Esophagus squamous epithelium (tissue), 5 donors: ENCODE data around the gene CDC42EP1. TPM values are rescaled to one million over a fixed set of nuclear protein-coding genes. Genes with fewer than 3 reads are reported as not detected.

ENCODE experiments used
- DNase-seq: peaks from one replicate; lab custom pipeline; 2025; lab: John Stamatoyannopoulos, UW
- H3K27ac ChIP-seq, 4 donors: fragments of 200-600 bp; sonication (generic); one replicate each; pipeline ENCODE4 v1.5.1; 2016 to 2019; ENCODE audit warnings: mild to moderate bottlenecking in 1 of 4
- H3K27me3 ChIP-seq, 4 donors: fragments of 200-600 bp; sonication (generic); 1 replicate in 3 of 4; 2 replicates in 1 of 4; pipeline versions ENCODE4 v1.5.1 to v1.6.0; 2017 to 2021; ENCODE audit warnings: antibody characterized with exemption in 1 of 4
- H3K36me3 ChIP-seq, 3 donors: fragments of 200-600 bp; sonication (generic); one replicate each; pipeline ENCODE4 v1.5.1; 2016 to 2019
- H3K4me1 ChIP-seq, 3 donors: fragments of 200-600 bp; sonication (generic); one replicate each; pipeline ENCODE4 v1.5.1; 2017 to 2019
- H3K4me3 ChIP-seq, 4 donors: fragments of 200-600 bp; sonication (generic); 1 replicate in 3 of 4; 2 replicates in 1 of 4; pipeline ENCODE4 v1.5.1; 2016 to 2019; ENCODE audit warnings: mild to moderate bottlenecking in 2 of 4, moderate library complexity in 1 of 4
- H3K9me3 ChIP-seq, 3 donors: fragments of 200-600 bp; sonication (generic); one replicate each; pipeline ENCODE4 v1.5.1; 2016 to 2019
- CTCF ChIP-seq, 6 experiments: fragments of 450-650 bp in 4 of 6; fragments of 200-600 bp in 2 of 6; sonication (generic) in 2 of 6; IDR thresholded peaks; one replicate each; pipeline ENCODE4 v1.5.1; 2016 to 2019; ENCODE audit warnings: antibody characterized with exemption in 6 of 6, mild to moderate bottlenecking in 4 of 6, moderate library complexity in 4 of 6
- POLR2A ChIP-seq, 4 donors: fragments of 450-650 bp; IDR thresholded peaks; one replicate each; pipeline ENCODE4 v1.6.1; 2017; ENCODE audit warnings: antibody characterized with exemption in 4 of 4, mild to moderate bottlenecking in 4 of 4, moderate library complexity in 3 of 4
- WGBS, 2 donors: methylation state at CpG; one replicate each; pipeline ENCODE4 v1.1.5; 2018; 5-methylcytosine and 5-hydroxymethylcytosine counted together
- intact Hi-C: fragments of 100-400 bp; cut with DNase I; formaldehyde crosslinking; loops from one replicate; pipeline ENCODE4 v1.15.0; 2022
- total RNA-seq, 4 donors: library from RNA; depleted of rRNA; stranded (reverse); fragments of >200 nt; gene quantifications; one replicate each; pipeline ENCODE4 v1.1.0, GENCODE V29; 2016
- donor health status: DM: yes; HTN: yes; CAD: no.

CDC42EP1 gene
- total RNA-seq, 4 donors from 2014 or later = 40.6 to 89.4 (median 53.8) TPM

GRCh38 chr22:37544955-37545702, 15.2 kb upstream of the CDC42EP1 start:
- intact Hi-C loops = loop anchor here (10.0 kb wide), 1 partner anchor 50 kb away; no protein-coding TSS in a partner anchor
- Histone ChIP-seq H3K27me3 (no peaks in the 10 kb centered on the region), H3K36me3 (no peaks in the 10 kb centered on the region), H3K27ac (peak overlapping the region; percentile 85 to 97 (median 92)), H3K4me3 (peak overlapping the region in 3 of 4 donors; percentile 29 to 55 (median 40)), H3K9me3 (no peaks in the 10 kb centered on the region), H3K4me1 (peaks cover 35 to 95% (median 59%) of the 10 kb centered on the region in 3 donors)
- TF ChIP-seq CTCF (IDR thresholded peaks at IDR 0.05) (peak; percentile 37 to 75 (median 59)), POLR2A (IDR thresholded peaks at IDR 0.05) (no peak)
- DNase-seq = no peak
- WGBS, 2 donors = 25 to 34% methylated on average over 8 of the region's 11 CpGs

GRCh38 chr22:37545703-37546436, 14.4 kb upstream of the CDC42EP1 start:
- DNase-seq = no peak
- TF ChIP-seq CTCF (IDR thresholded peaks at IDR 0.05) (no peak), POLR2A (IDR thresholded peaks at IDR 0.05) (peak in 2 of 4 donors; percentile 47 to 79)
- peaks cover 35 to 95% (median 59%) of the 10 kb centered on the region in 3 donors for H3K4me1 ChIP-seq

GRCh38 chr22:37546437-37547250, 13.6 kb upstream of the CDC42EP1 start:
- no peaks in the 10 kb centered on the region for H3K9me3 ChIP-seq
- intact Hi-C loops = loop anchor here (10.0 kb wide), 1 partner anchor 48 kb away; no protein-coding TSS in a partner anchor
- peak in 1 of 6 experiments; percentile 13 for TF ChIP-seq CTCF (IDR thresholded peaks at IDR 0.05)
- no peak for TF ChIP-seq POLR2A (IDR thresholded peaks at IDR 0.05)
- peak overlapping the region; percentile 85 to 97 (median 92) for H3K27ac ChIP-seq
- peaks cover 35 to 95% (median 53%) of the 10 kb centered on the region in 3 donors for H3K4me1 ChIP-seq
- no peaks in the 10 kb centered on the region for H3K27me3 ChIP-seq
- WGBS, 2 donors = 16 to 30% methylated on average over 7 to 9 of the region's 21 CpGs
- H3K36me3 ChIP-seq = no peaks in the 10 kb centered on the region
- H3K4me3 ChIP-seq = peak overlapping the region in 3 of 4 donors; percentile 29 to 55 (median 40)
- no peak for DNase-seq

More at GRCh38 chr22:37545703-37546436, 14.4 kb upstream of the CDC42EP1 start:
- 0% methylated on average over 10 of the region's 28 CpGs; no CpG with 5 or more reads in 1 of the 2 donors for WGBS, 2 donors
- no peaks in the 10 kb centered on the region for H3K9me3 ChIP-seq
- H3K27ac ChIP-seq = peak overlapping the region; percentile 85 to 97 (median 92)
- no peaks in the 10 kb centered on the region for H3K36me3 ChIP-seq
- intact Hi-C loops = loop anchor here (10.0 kb wide), 1 partner anchor 49 kb away; no protein-coding TSS in a partner anchor
- H3K4me3 ChIP-seq = peak overlapping the region in 3 of 4 donors; percentile 29 to 55 (median 40)
- H3K27me3 ChIP-seq = no peaks in the 10 kb centered on the region

GRCh38 chr22:37547251-37547741, 13.0 kb upstream of the CDC42EP1 start:
- DNase-seq = no peak
- no peak for TF ChIP-seq POLR2A (IDR thresholded peaks at IDR 0.05)
- TF ChIP-seq CTCF (IDR thresholded peaks at IDR 0.05) = no peak
- Histone ChIP-seq H3K9me3 (no peaks in the 10 kb centered on the region), H3K4me3 (no peak overlapping the region), H3K4me1 (peaks cover 39 to 95% (median 56%) of the 10 kb centered on the region in 3 donors), H3K36me3 (no peaks in the 10 kb centered on the region), H3K27me3 (no peaks in the 10 kb centered on the region), H3K27ac (peak overlapping the region; percentile 85 to 97 (median 92))
- intact Hi-C loops = loop anchor here (10.0 kb wide), 1 partner anchor 48 kb away; no protein-coding TSS in a partner anchor
- 40 to 54% methylated on average over 4 to 9 of the region's 9 CpGs for WGBS, 2 donors
